Measurements from ENCODE around the gene APOBR.
"Not testable (repeated sequence)": the region's sequence is repeated elsewhere in the genome, so short reads cannot be mapped to it uniquely, and the experiment has no call there.

The APOBR gene

GRCh38 chr16:28498666-28499381 lies 4.4 kb downstream of the APOBR start:
- no peak for DNase-seq (ENCODE audit: low read depth in 2 of 2)

- no peak for DNase-seq (ENCODE audit: low read depth in 2 of 2)
These were observed 5.4 kb downstream of the APOBR start for GRCh38 chr16:28499854-28500253.

DNA sequence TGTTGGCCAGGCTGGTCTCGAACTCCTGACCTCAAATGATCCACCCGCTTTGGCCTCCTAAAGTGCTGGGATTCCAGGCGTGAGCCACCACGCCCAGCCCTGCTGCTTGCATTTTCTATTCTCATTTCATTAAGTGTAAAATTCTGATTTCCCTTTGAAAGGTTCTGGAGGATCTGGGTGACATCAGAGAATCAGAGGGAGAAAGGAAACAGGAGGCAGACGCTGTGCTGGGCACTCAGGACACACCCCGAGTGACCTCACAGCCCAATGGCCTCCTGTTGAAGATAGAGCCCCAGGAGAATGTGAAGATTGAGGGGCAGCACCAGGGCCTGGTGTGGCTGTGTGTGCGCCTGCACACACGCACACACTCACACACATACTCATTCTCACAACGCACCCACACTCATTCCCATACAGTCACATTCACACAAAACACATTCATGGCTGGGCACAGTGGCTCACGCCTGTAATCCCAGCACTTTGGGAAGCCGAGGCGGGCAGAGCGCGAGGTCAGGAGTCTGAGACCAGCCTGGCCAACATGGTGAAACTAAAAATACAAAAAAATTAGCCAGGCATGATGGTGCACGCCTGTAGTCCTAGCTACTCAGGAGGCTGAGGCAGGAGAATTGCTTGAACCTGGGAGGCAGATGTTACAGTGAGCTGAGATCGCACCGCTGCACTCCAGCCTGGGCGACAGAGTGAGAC lies 6.2 kb downstream of the APOBR start:
- not testable (repeated sequence) for DNase-seq (ENCODE audit: low read depth in 2 of 2)

DNA sequence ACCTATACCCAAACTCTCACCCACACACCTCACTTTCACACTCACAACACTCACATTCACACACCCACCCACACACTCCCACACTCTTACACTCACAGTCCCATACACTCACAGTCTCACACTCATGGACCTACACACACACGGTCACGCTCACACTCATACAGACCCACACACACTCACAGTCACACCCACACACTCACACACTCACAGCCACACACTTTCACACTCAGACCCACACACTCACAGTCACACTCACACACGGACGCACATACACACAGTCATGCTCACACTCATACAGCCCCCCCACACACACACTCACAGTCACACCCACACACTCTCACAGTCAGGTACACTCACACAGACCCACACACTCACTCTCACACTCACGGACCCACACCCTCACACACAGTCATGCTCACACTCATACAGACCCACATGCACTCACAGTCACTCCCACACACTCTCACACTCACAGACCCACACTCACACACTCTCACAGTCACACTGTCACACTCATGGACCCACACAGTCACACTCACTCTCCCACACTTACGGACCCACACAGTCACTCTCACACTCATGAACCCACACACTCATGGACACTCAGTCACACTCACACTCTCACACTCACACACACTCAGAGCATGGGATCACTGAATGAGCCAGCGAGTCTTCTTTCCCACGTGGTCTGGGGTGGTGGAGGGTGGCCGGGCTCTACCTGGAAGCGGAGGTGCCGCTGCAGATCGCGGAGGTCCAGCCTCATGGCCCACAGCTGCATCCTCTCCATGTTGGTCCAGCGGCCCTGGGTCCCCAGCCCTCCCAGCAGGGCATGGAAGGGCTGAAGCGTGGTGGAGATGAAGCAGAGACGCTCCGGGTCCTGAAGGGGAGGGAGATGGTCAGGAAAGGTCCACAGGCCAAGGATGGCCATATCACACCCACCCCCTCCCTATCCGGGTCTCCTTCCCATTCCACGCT lies 7.1 kb downstream of the APOBR start:
- DNase-seq (ENCODE audit: low read depth in 2 of 2): no peak

- no peak for DNase-seq (ENCODE audit: low read depth in 2 of 2)
These were observed 7.8 kb downstream of the APOBR start for GRCh38 chr16:28502290-28502689.

DNA sequence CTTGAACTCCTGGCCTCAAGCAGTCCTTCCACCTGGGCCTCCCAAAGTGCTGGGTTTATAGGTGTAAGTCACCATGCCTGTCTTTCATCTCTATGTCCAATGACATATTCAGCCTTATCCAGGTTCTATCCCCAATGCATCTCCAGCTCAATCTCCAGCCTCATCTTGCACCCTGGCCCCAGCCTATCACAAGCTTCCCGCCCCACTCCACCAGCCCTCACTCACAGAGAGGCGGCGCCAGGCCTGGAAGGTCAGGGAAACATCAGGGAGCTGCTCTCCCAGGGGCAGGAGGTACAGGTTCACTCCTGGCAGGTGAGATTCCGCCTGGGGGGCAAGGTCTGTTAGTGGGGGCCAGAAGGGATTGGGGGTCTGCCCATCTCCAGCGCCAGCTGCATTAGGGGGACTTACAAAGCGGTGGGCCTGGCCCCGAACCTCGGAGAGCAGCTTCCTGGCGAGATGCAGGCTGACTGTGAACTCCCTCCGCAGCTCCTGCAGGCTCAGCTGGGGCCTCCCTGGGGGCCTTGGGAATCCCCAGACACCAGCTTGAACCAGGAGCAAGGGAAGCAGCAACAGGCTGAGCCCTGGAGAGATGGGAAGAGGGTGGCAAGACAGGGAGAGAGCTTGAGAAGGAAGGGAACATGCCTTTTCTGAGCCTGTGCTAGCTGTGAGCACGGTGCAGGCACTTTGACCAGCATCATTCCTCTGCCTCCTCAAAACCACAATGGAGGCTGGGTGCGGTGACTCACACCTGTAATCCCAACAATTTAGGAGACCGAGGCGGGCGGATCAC lies 9.2 kb downstream of the APOBR start:
- DNase-seq (ENCODE audit: low read depth in 2 of 2): no peak

GRCh38 chr16:28504707-28505404 lies 10.4 kb downstream of the APOBR start:
- no peak for DNase-seq (ENCODE audit: low read depth in 2 of 2)

DNA sequence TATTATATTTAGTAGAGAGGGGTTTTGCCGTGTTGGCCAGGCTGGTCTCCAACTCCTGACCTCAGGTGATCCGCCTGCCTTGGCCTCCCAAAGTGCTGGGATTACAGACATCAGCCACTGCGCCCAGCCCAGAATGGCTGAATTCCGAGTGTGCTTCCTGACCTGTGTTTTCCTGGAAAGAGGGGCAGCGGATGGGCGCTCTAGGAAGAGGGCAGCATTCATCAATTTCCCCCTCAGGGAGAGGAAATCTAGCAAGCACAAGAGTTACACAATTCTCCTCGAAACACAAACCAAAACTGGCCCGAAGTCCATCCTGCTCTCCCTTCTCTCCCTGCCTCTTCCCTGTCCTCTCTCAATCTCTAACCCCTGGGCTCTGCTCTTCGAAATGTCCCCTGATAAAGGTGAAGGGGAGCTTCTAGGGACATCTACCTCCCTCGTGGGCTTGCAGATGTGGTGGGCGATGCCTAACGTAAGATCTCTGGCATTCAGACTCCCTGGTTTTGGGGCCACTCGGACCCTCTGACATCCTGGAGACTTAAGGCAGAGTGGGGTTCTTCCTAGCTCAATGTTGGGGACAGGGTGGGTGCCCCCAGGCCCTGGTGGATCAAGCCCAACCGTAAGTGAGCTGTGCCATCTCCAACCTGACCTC lies 11.2 kb downstream of the APOBR start:
- no peak for DNase-seq (ENCODE audit: low read depth in 2 of 2)

- DNase-seq (ENCODE audit: low read depth in 2 of 2): no peak
These were observed 16.6 kb downstream of the APOBR start for GRCh38 chr16:28511031-28511430.

DNA sequence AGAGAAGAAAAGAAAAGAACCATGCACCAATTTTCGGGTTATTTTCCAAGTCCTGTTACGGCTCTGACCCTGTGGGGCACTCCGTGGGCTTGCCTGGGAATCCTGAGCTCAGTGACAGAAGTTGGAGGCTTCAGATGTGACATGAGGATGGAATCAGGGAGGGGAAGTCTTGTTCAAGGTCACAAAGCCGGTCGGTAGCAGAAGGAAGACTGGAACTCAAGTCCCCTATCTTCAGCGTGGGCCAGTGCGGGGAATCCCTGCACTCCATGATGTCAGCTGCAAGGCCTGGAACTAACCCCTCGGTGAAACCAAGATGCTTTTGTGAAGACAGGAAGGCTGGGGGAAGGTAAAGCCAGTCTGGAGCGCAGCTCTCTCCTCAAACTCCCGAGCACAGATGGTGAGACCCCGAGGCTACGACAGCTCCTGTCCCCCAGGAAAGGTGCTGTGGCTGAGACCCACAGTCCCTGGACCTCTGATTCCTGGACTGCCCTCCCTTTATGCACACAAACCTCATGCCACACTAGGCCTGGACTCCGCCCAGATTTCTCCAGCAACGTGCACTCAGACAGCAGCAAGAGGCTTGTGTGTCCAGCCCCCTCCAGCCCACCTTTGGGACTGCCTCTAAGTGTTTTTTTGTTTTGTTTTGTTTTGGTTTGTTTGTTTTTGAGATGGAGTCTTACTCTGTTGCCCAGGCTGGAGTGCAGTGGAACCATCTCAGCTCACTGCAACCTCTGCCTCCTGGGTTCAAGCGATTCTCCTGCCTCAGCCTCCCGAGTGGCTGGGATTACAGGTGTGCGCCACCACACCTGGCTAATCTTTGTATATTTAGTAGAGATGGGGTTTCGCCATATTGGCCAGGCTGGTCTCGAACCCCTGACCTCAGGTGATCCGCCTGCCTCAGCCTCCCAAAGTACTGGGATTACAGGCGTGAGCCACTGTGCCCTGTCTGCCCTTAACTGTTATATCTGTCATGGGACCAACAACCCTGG lies 17.7 kb downstream of the APOBR start:
- DNase-seq (ENCODE audit: low read depth in 2 of 2): no peak

- no peak for DNase-seq (ENCODE audit: low read depth in 2 of 2)
These were observed 19.2 kb downstream of the APOBR start for GRCh38 chr16:28513484-28514181.

DNA sequence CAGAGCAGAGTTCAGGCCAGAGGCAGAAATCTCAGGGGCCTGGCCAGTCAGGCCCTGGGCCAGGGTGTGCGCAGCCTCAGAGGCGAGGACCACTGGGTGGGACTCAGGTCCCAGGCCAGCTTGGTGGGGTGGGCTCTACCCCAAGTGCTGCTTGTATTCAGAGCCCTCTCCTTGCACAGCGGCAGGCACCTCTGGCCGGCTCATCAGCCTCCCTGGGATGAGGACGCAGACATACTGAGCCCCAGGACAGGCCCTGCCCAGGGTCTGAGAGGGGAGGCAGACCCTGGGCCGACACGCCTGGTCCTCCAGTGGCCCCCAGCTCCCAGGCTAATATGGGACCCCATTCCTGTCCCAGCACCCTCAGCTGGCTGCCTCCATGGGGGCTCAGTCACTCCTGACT lies 19.8 kb downstream of the APOBR start:
- DNase-seq (ENCODE audit: low read depth in 2 of 2): no peak

DNA sequence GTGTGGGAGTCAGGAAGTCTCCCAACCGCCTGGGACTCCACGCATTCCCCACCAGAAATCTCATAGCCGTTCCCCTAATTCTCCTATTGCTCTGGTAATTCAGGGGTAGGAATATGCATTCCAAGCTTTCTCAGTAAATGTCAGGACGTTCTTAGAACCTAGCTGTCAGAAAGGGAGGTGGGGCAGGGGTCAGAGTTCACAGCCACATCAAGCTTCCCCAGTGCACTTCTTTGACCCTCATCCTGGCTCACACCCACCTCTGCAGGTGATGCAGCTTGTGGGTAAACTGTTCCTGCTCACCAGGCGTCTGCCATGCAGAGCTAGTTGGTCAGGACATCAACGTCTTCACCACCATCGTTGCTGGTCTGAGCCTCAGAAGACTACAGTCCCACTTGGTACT lies 26.2 kb downstream of the APOBR start:
- no peak for DNase-seq (ENCODE audit: low read depth in 2 of 2)

GRCh38 chr16:28521436-28521835 lies 27.0 kb downstream of the APOBR start:
- no peak for DNase-seq (ENCODE audit: low read depth in 2 of 2)

- DNase-seq (ENCODE audit: low read depth in 2 of 2): no peak
These were observed 28.3 kb downstream of the APOBR start for GRCh38 chr16:28522792-28523191.

DNA sequence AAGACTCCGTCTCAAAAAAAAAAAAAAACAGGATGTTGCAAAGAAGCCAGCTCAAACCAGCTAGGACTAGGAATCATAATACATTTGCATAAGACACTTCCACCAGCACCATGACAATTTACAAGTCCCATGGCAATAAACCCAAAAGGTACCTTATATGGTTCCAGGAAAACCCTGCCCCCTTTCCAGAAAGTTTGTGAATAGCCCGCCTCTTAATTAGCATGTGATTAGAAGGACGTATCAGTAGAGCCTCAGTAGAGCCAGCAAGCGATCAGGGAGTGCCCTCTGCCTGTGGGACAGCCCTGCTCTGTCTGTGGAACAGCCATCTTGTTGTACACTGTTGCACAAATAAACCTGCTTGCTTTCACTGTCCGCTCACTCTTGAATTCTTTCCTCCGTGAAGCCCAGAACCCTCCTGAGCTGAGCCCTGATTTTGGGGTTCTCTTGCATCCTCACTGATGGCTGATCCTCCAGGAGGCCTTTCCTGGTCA lies 30.3 kb downstream of the APOBR start:
- no peak for DNase-seq (ENCODE audit: low read depth in 2 of 2)

GRCh38 chr16:28526201-28527099 lies 32.0 kb downstream of the APOBR start:
- DNase-seq (ENCODE audit: low read depth in 2 of 2): no peak

Data from stimulated activated CD8-positive, alpha-beta memory T cell treated with anti-CD3 and anti-CD28 coated beads, Interleukin-7, amount 100 ng/mL, for 1 hour (primary cell).